H9 (cell line): Measurements from ENCODE around the gene IP6K3. TPM values are rescaled to one million over a fixed set of nuclear protein-coding genes. Genes with fewer than 3 reads are reported as not detected.

ENCODE experiments used
- DNase-seq: peaks from one replicate; pipeline ENCODE4 v3.0.0-alpha.2; 2017
- H2AFZ ChIP-seq: one replicate; pipeline ENCODE4 v1.6.1; 2013; ENCODE audit warnings: mild to moderate bottlenecking, low read length, control low read depth, moderate library complexity
- H2AK5ac ChIP-seq: 2 replicates; pipeline ENCODE4 v1.6.1; 2013; ENCODE audit warnings: low read length, control low read depth, mixed read lengths; ENCODE audit not compliant: insufficient read length
- H2BK120ac ChIP-seq: one replicate; pipeline ENCODE4 v1.6.1; 2013; ENCODE audit warnings: low read depth, mild to moderate bottlenecking, low read length, control low read depth, inconsistent platforms; ENCODE audit not compliant: poor library complexity, severe bottlenecking
- H2BK12ac ChIP-seq: 2 replicates; pipeline ENCODE4 v1.6.1; 2013; ENCODE audit warnings: low read length, control low read depth, mixed read lengths, low read depth; ENCODE audit not compliant: insufficient read length
- H2BK15ac ChIP-seq: 2 replicates; pipeline ENCODE4 v1.6.1; 2013; ENCODE audit warnings: low read depth, low read length, control low read depth
- H2BK20ac ChIP-seq: one replicate; pipeline ENCODE4 v1.6.1; 2013; ENCODE audit warnings: low read depth, mild to moderate bottlenecking, low read length, control low read depth, inconsistent platforms; ENCODE audit not compliant: poor library complexity, severe bottlenecking
- H2BK5ac ChIP-seq: 2 replicates; pipeline ENCODE4 v1.6.1; 2013; ENCODE audit warnings: low read length, control low read depth, mixed read lengths; ENCODE audit not compliant: insufficient read length
- H3K14ac ChIP-seq: 2 replicates; pipeline ENCODE4 v1.6.1; 2013; ENCODE audit warnings: low read length, control low read depth; ENCODE audit not compliant: insufficient read depth
- H3K18ac ChIP-seq: 2 replicates; pipeline ENCODE4 v1.6.1; 2013; ENCODE audit warnings: low read depth, mild to moderate bottlenecking, mixed read lengths, low read length, control low read depth; ENCODE audit not compliant: insufficient read length
- H3K23ac ChIP-seq: 2 replicates; pipeline ENCODE4 v1.6.1; 2013; ENCODE audit warnings: low read length, control low read depth, mixed read lengths, low read depth; ENCODE audit not compliant: insufficient read length
- H3K23me2 ChIP-seq: 2 replicates; pipeline ENCODE4 v1.6.1; 2013; ENCODE audit warnings: low read depth, mild to moderate bottlenecking, mixed read lengths, low read length, control low read depth; ENCODE audit not compliant: insufficient read length, poor library complexity, severe bottlenecking
- H3K27ac ChIP-seq: 2 replicates; pipeline ENCODE4 v1.5.1; 2013; ENCODE audit warnings: low read length, control low read depth, mixed read lengths, low read depth; ENCODE audit not compliant: insufficient read length
- H3K27me3 ChIP-seq: 2 replicates; pipeline ENCODE4 v1.6.1; 2013; ENCODE audit warnings: low read length, control low read depth, inconsistent platforms; ENCODE audit not compliant: insufficient read depth
- H3K4ac ChIP-seq: 2 replicates; pipeline ENCODE4 v1.6.1; 2013; ENCODE audit warnings: low read depth, mild to moderate bottlenecking, control low read depth, inconsistent platforms, low read length, moderate library complexity
- H3K4me1 ChIP-seq: 2 replicates; pipeline ENCODE4 v1.6.1; 2013; ENCODE audit warnings: low read length, control low read depth, inconsistent platforms; ENCODE audit not compliant: insufficient read depth
- H3K4me2 ChIP-seq: 2 replicates; pipeline ENCODE4 v1.6.1; 2013; ENCODE audit warnings: low read length, control low read depth, mixed read lengths; ENCODE audit not compliant: insufficient read length, insufficient read depth
- H3K56ac ChIP-seq: 2 replicates; pipeline ENCODE4 v1.6.1; 2013; ENCODE audit warnings: low read depth, mild to moderate bottlenecking, mixed read lengths, low read length, control low read depth; ENCODE audit not compliant: insufficient read length
- H3K79me1 ChIP-seq: 2 replicates; pipeline ENCODE4 v1.6.1; 2013; ENCODE audit warnings: low read depth, mild to moderate bottlenecking, moderate library complexity, low read length, control low read depth, inconsistent platforms; ENCODE audit not compliant: insufficient read depth, poor library complexity, severe bottlenecking
- H3K79me2 ChIP-seq: 2 replicates; pipeline ENCODE4 v1.6.1; 2013; ENCODE audit warnings: low read length, control low read depth, inconsistent platforms; ENCODE audit not compliant: insufficient read depth
- H3K9ac ChIP-seq: 2 replicates; pipeline ENCODE4 v1.6.1; 2013; ENCODE audit warnings: low read length, control low read depth, mixed read lengths; ENCODE audit not compliant: insufficient read length; ENCODE audit errors: extremely low read depth
- H3K9me3 ChIP-seq: one replicate; pipeline ENCODE4 v1.6.1; 2013; ENCODE audit warnings: low read depth, low read length, inconsistent platforms; ENCODE audit not compliant: control insufficient read depth
- H3T11ph ChIP-seq: one replicate; pipeline ENCODE4 v1.6.1; 2013; ENCODE audit warnings: mild to moderate bottlenecking, low read length, control low read depth, inconsistent platforms
- H4K20me1 ChIP-seq: one replicate; pipeline ENCODE4 v1.6.1; 2013; ENCODE audit not compliant: control insufficient read depth, insufficient read length, insufficient read depth
- H4K5ac ChIP-seq: 2 replicates; pipeline ENCODE4 v1.6.1; 2013; ENCODE audit warnings: low read depth, mild to moderate bottlenecking, mixed read lengths, low read length, control low read depth; ENCODE audit not compliant: insufficient read length
- H4K8ac ChIP-seq: replicated peaks from 2 replicates; pipeline ENCODE4 v1.6.1; 2013; ENCODE audit warnings: low read length, control low read depth, mixed read lengths, low read depth; ENCODE audit not compliant: insufficient read length
- H4K91ac ChIP-seq: 2 replicates; pipeline ENCODE4 v1.6.1; 2013; ENCODE audit warnings: low read depth, mild to moderate bottlenecking, moderate library complexity, mixed read lengths, low read length, control low read depth; ENCODE audit not compliant: insufficient read length
- H3K27ac Mint-ChIP-seq, 3 experiments: 2 replicates in 2 of 3; 3 replicates in 1 of 3; pipeline ENCODE4 v1.8.0; 2020 to 2021; ENCODE audit warnings: mixed read lengths in 3 of 3, mild to moderate bottlenecking in 1 of 3, moderate library complexity in 1 of 3
- H3K27me3 Mint-ChIP-seq: 2 replicates; pipeline ENCODE4 v1.8.0; 2021; ENCODE audit warnings: low read depth, mild to moderate bottlenecking, moderate library complexity, mixed read lengths
- H3K36me3 Mint-ChIP-seq, 3 experiments: 2 replicates in 2 of 3; 3 replicates in 1 of 3; pipeline ENCODE4 v1.8.0; 2020 to 2021; ENCODE audit warnings: low read depth in 3 of 3, mixed read lengths in 3 of 3; ENCODE audit not compliant: insufficient read depth in 1 of 3
- H3K4me1 Mint-ChIP-seq, 2 experiments: 2 replicates each; pipeline ENCODE4 v1.8.0; 2020; ENCODE audit warnings: mixed read lengths in 2 of 2
- H3K4me3 Mint-ChIP-seq, 2 experiments: 2 replicates in 1 of 2; 3 replicates in 1 of 2; pipeline ENCODE4 v1.8.0; 2020 to 2021; ENCODE audit warnings: mild to moderate bottlenecking in 2 of 2, mixed read lengths in 2 of 2, moderate library complexity in 1 of 2
- H3K9me3 Mint-ChIP-seq, 2 experiments: 2 replicates in 1 of 2; 3 replicates in 1 of 2; pipeline ENCODE4 v1.8.0; 2020; ENCODE audit warnings: mild to moderate bottlenecking in 2 of 2, mixed read lengths in 2 of 2, moderate library complexity in 1 of 2
- WGBS: extraction: QIAGEN DNeasy Blood & Tissue Kit; methylation state at CpG from one replicate; pipeline ENCODE4 v1.1.7; 2013; ENCODE audit warnings: missing lambda C conversion rate, low lambda C conversion rate, mixed read lengths; ENCODE audit not compliant: insufficient read length; ENCODE audit errors: extremely low coverage; 5-methylcytosine and 5-hydroxymethylcytosine counted together
- total RNA-seq: library from RNA; stranded (reverse); gene quantifications from 2 replicates; pipeline ENCODE4 v1.2.1, GENCODE V29; 2021
- TF ChIP-seq, protein P1 (sequence below): fragments of 200-600 bp; sonication (generic); conservative IDR thresholded peaks from 3 replicates; pipeline ENCODE4 v1.8.0; 2021; ENCODE audit warnings: antibody characterized with exemption, mild to moderate bottlenecking

IP6K3 gene
- total RNA-seq, 1 experiment from 2014 or later, result 0.46 TPM

DNA sequence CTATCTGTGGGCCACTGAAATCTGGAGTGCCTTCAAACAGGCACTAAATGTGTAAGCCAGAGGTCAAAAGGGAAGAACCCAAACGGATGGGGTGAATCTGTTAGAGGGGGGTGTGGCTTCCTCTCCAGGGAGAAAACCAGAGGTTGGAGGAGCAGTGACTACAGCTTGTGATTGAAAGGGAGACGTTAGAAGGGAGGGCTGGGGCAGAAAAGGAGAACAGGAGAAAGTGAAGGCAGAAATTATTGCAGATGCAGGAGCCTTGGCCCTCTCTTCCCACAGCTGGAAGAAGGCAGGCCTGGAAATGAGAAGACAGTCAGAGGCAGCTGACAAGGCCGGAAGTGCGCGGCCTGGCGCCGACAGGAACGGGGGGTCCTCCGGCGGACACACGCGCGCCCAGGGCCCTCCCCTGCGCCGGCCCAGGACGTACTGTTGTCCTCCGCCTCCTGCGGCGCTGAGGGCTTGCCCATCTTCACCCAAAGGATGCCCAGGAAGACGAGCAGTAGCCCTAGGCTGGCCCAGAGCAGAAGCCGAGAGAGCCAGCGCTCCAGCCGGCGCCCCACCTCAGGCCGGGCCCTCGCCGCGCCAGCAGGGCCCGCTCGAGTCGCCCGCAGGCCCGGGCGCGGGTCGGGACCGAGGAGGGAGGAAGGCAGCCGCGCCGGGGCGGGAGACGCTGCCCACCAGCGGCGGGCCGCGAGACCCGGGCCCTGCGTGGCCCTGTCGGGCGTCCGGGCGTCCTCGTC, 41.4 kb upstream of the IP6K3 start:
- Histone ChIP-seq H2BK5ac (no peak overlapping the region), H3T11ph (no peak overlapping the region), H3K23me2 (peaks cover 8% of the 10 kb centered on the region), H3K79me1 (peaks cover 3% of the 10 kb centered on the region), H3K27me3 (no peaks in the 10 kb centered on the region), H3K4ac (no peak overlapping the region), H3K79me2 (peaks cover 9% of the 10 kb centered on the region; the same call in 1 of the 2 replicates), H3K4me2 (peak overlapping the region; percentile 65), H2BK120ac (no peak overlapping the region), H3K56ac (no peak overlapping the region), H2AK5ac (no peak overlapping the region), H3K14ac (peak overlapping the region; percentile 80), H2BK12ac (no peak overlapping the region), H2AFZ (no peak overlapping the region), H4K20me1 (no peaks in the 10 kb centered on the region), H3K18ac (no peak overlapping the region), H3K27ac (no peak overlapping the region), H3K4me1 (peaks cover 20% of the 10 kb centered on the region; the same call in 1 of the 2 replicates), H2BK20ac (no peak overlapping the region), H2BK15ac (no peak overlapping the region), H4K5ac (no peak overlapping the region), H4K8ac (no peak overlapping the region), H3K9ac (peak overlapping the region; percentile 84), H4K91ac (no peak overlapping the region), H3K23ac (no peak overlapping the region), H3K9me3 (no peaks in the 10 kb centered on the region)
- no peaks in the 10 kb centered on the region for H3K27me3 Mint-ChIP-seq
- DNase-seq, result peak; percentile 60
- WGBS, result no CpG with 5 or more reads among the region's 53 CpGs
- peak overlapping the region; percentile 85 to 87 for H3K4me3 Mint-ChIP-seq
- TF ChIP-seq, protein P1, sequence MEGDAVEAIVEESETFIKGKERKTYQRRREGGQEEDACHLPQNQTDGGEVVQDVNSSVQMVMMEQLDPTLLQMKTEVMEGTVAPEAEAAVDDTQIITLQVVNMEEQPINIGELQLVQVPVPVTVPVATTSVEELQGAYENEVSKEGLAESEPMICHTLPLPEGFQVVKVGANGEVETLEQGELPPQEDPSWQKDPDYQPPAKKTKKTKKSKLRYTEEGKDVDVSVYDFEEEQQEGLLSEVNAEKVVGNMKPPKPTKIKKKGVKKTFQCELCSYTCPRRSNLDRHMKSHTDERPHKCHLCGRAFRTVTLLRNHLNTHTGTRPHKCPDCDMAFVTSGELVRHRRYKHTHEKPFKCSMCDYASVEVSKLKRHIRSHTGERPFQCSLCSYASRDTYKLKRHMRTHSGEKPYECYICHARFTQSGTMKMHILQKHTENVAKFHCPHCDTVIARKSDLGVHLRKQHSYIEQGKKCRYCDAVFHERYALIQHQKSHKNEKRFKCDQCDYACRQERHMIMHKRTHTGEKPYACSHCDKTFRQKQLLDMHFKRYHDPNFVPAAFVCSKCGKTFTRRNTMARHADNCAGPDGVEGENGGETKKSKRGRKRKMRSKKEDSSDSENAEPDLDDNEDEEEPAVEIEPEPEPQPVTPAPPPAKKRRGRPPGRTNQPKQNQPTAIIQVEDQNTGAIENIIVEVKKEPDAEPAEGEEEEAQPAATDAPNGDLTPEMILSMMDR, result no peak
- no peaks in the 10 kb centered on the region for H3K9me3 Mint-ChIP-seq
- H3K27ac Mint-ChIP-seq, result peak overlapping the region; percentile 26 to 95 (median 55); a peak in 6 of 7 replicates
- peaks cover 73 to 76% of the 10 kb centered on the region in 2 experiments for H3K4me1 Mint-ChIP-seq
- peaks cover 16 to 29% (median 28%) of the 10 kb centered on the region in 3 experiments; a peak in 6 of 7 replicates for H3K36me3 Mint-ChIP-seq
